GM19193 (cell line): ENCODE data around the gene HAUS2.

Source experiments
- POLR2A ChIP-seq: IDR thresholded peaks from 4 replicates; pipeline ENCODE4 v1.6.1; 2011; ENCODE audit not compliant: insufficient read depth, insufficient read length; ENCODE audit errors: extremely low read depth

The HAUS2 gene

DNA sequence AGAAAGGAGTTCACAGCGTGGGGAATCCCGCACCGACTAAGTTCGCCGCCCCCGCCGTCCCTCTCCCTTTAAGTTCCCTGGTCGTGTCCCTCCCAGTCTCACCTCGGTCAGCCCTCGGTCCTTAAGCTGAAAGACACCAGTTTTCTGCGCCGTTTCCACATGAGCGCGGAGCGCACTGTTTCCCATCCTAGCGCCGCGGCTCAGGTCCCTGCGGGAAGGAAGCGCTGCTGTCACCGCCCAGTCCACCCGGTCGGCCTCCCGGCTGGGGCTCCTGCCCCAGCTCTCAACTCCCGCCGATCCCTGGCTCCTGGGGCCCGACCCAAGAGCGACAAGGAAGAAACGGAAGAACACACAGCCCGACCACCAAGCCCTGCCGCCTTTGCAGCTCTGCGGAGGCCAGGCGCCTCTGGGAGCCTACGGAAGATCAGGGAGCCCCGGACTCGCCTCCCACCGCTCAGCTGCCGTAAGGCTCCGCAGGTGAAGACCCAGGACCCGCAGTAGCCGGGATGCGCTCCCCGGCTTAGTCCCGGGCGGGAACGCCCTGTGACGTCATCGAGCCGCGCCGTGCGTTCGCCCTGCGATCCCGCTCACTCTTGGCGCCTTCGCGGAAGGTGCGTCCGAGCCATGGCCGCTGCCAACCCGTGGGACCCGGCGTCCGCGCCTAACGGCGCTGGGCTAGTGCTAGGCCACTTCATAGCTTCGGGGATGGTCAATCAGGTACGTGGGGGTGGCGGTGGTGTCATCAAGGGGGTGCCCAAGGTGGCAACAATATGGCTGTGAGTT lies at the start of gene HAUS2, which contains the start of gene LRRC57:
TSS of gene HAUS2 (plus strand) at position 590 of the 783 bp plus-strand sequence. CDS start at position 625, 35 bp downstream.
TSS of gene LRRC57 (minus strand) at position 545 of the 783 bp plus-strand sequence. CDS start at position 186, 359 bp downstream.
- peak; percentile 96 for TF ChIP-seq POLR2A

- TF ChIP-seq POLR2A, result no peak
Measured at GRCh38 chr15:42499858-42500609, 48.6 kb upstream of the HAUS2 start.

GRCh38 chr15:42502477-42502876 lies 46.2 kb upstream of the HAUS2 start:
- no peak for TF ChIP-seq POLR2A

GRCh38 chr15:42503825-42504224 lies 44.8 kb upstream of the HAUS2 start:
- TF ChIP-seq POLR2A, result no peak

DNA sequence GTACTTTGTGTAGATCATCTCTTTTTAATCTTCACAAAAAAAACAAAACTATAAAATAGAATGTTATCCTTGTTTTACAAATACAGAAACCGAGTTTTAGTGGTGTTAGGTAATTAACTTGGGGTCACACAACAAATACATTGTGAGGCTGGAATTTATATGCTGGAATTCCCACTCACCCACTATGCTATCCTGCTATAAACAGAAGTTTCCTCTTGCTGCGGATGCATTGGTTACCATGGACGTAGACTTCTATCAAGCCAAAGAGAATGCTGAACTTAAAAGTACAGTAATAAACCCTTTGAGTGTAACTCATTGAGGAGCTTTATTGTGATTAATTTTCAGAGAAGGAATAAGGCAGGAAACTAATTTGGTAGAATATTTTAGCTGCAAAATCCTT lies 44.0 kb upstream of the HAUS2 start:
- no peak for TF ChIP-seq POLR2A

DNA sequence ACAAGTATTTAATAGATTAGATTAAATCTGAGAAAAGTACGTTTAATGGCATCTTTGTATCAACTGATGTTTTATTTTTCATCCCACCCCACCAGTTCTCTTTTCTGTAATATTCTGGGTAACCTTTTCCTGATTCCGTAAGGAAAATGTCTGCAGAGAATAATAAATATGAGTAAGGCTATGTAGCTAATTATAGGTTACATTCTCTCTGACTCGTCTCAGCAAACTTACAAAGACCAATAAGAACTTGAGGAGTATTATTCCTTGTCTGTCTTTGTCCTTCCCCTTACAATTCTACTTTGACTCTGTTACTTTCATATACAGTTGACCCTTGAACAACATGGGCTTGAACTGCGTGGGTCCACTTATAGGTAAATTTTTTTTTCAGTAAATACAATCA lies 41.1 kb upstream of the HAUS2 start:
- TF ChIP-seq POLR2A, result no peak

DNA sequence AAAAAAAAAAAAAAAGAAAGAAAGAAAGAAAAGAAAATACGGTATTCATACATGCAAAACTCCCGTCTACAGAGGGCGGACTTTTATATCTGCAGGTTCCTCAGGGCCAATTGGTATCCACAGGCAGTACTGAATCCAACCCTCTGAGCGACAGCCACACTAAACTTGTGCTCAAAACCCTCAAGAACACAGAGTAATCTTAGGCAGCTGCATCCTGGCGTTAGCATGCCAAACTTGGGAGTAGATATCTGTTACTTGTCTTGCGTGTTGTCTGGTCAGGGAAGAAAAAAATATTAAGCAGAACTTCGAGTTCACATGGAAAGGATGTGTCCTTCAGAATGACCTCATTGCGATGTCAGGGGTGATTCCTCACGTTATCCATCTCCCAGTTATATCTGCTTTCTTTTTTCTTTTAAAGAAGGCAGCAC lies 40.4 kb upstream of the HAUS2 start:
- TF ChIP-seq POLR2A, result no peak

- TF ChIP-seq POLR2A, result no peak
Measured at GRCh38 chr15:42510258-42511006, 38.2 kb upstream of the HAUS2 start.

DNA sequence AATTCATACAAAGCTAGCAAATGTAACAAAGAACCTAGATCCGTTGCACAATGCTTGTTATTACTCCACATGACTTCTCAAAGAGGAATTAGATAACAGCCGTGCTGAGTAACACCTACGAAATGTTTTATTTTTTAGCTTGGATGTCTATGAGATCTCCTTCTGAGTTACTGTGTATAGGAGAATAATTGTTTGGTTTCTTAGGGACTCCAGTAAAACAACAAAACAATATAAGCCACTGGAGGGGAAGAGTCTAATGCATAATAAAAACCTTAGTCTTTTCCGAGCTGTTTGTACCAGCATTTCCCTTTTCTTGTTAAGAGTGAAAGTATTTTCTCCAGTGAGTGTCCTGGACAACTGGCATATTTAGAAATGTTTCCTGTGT lies 37.6 kb upstream of the HAUS2 start:
- no peak for TF ChIP-seq POLR2A

- TF ChIP-seq POLR2A, result no peak
Measured at GRCh38 chr15:42523331-42523730, 25.3 kb upstream of the HAUS2 start.

DNA sequence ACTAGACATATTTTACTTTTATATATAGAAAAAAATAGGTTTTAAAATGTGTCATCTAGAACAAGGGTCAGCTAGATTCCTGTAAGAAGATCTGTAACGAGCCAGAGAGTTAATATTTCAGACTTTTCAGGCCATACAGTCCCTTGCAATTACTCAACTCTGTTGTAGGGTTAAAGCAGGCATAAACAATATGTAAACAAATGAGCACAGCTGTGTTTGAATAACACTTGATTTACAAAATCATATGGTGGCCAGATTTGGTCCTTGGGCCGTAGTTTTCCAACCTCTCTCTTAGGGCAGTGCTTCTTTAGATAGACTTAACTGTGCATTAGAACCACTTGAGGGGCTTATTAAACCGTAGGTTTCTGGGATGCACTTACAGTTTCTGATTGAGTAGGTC lies 19.7 kb upstream of the HAUS2 start:
- TF ChIP-seq POLR2A, result no peak

DNA sequence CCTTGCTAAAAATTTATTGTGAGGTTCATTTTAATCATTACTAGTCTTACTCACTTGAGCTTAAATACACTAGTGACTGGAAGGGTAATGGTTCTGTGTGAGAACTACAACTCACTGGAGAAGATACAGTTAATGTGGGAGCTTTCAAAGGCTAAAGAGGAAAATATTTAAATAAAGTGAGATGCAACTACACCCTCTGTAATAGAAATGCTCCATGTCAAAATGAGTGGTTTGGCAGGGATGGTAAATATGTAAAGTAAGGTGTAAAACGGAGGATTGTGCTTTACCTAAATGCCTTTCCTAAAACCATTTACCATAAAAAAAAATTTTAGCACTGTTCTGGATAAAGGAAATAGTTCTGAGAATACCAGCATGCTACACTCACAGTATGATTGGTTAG lies 15.4 kb upstream of the HAUS2 start:
- TF ChIP-seq POLR2A, result no peak

GRCh38 chr15:42544853-42545629 lies 3.6 kb upstream of the HAUS2 start:
- no peak for TF ChIP-seq POLR2A

GRCh38 chr15:42547918-42548248 lies 755 bp upstream of the HAUS2 start:
- TF ChIP-seq POLR2A, result no peak
